ENCODE measurements around the gene POLR1E.

GRCh38 chr9:37512437-37512836, 26.7 kb downstream of the POLR1E start:
- TF ChIP-seq POLR2A (IDR thresholded peaks at IDR 0.05): no peak
- no peak for TF ChIP-seq CTCF (IDR thresholded peaks at IDR 0.05)
